K562 (cell line): ENCODE data around the gene WWP2. TPM values are rescaled to one million over a fixed set of nuclear protein-coding genes. Genes with fewer than 3 reads are reported as not detected.

Source experiments
- CAMTA2 ChIP-seq: fragments of 250-450 bp; sonication (Bioruptor Pico); conservative IDR thresholded peaks from 2 replicates; pipeline ENCODE4 v1.5.1; 2022
- CHCHD3 ChIP-seq: fragments of 250-450 bp; sonication (Bioruptor Pico); IDR thresholded peaks from 2 replicates; pipeline ENCODE4 v2.1.2; 2022; ENCODE audit warnings: mild to moderate bottlenecking
- E2F3 ChIP-seq: fragments of 250-450 bp; sonication (Bioruptor Pico); IDR thresholded peaks from 2 replicates; pipeline ENCODE4 v1.4.0; 2020; ENCODE audit warnings: mild to moderate bottlenecking
- ELF1 ChIP-seq: fragments of 200-800 bp; sonication (Bioruptor generic); IDR thresholded peaks from 2 replicates; pipeline ENCODE4 v1.6.1; 2016; ENCODE audit warnings: missing genetic modification characterization, missing compliant biosample characterization
- EP400 ChIP-seq: fragments of 450-650 bp; IDR thresholded peaks from 2 replicates; pipeline ENCODE4 v1.6.1; 2017; ENCODE audit warnings: antibody characterized with exemption, mild to moderate bottlenecking, moderate library complexity
- KAT8 ChIP-seq: fragments of 450-650 bp; IDR thresholded peaks from 2 replicates; pipeline ENCODE4 v1.6.1; 2016; ENCODE audit warnings: low read depth, mild to moderate bottlenecking
- KDM5B ChIP-seq: fragments of 200-600 bp; sonication (generic); IDR thresholded peaks from 2 replicates; pipeline ENCODE4 v1.6.1; 2012; ENCODE audit warnings: low read depth, mild to moderate bottlenecking, moderate library complexity, low read length, control low read depth, inconsistent platforms; ENCODE audit not compliant: insufficient replicate concordance
- MIER1 ChIP-seq: fragments of 450-650 bp; IDR thresholded peaks from 2 replicates; pipeline ENCODE4 v1.6.1; 2016; ENCODE audit warnings: antibody characterized with exemption, mild to moderate bottlenecking, low read depth
- PHF8 ChIP-seq: fragments of 200-600 bp; sonication (generic); IDR thresholded peaks from 2 replicates; pipeline ENCODE4 v1.6.1; 2012; ENCODE audit warnings: mixed run types, mild to moderate bottlenecking, inconsistent platforms, low read length, moderate library complexity, borderline replicate concordance
- RAD21 ChIP-seq, 2 experiments: fragments of 250-450 bp in 1 of 2; fragments of 450-650 bp in 1 of 2; sonication (Bioruptor Pico) in 1 of 2; formaldehyde crosslinking in 1 of 2; IDR thresholded peaks in 1 of 2; conservative IDR thresholded peaks in 1 of 2; 2 replicates each; pipeline versions ENCODE4 v1.4.0 to v1.8.0; 2020 to 2022; ENCODE audit warnings: mild to moderate bottlenecking in 2 of 2, moderate library complexity in 1 of 2
- RB1 ChIP-seq: fragments of 450-650 bp; IDR thresholded peaks from 2 replicates; pipeline ENCODE4 v1.6.1; 2017; ENCODE audit warnings: low read depth, mild to moderate bottlenecking
- RBFOX2 ChIP-seq: fragments of 200-400 bp; formaldehyde crosslinking; IDR thresholded peaks from 2 replicates; pipeline ENCODE4 v1.6.1; 2017; ENCODE audit warnings: low read depth, mild to moderate bottlenecking, low read length, moderate library complexity
- SIN3A ChIP-seq, 2 experiments: fragments of 150-350 bp in 1 of 2; IDR thresholded peaks; 2 replicates each; pipeline ENCODE4 v1.6.1; 2011 to 2016; ENCODE audit warnings: borderline replicate concordance in 2 of 2, low read depth in 2 of 2, low read length in 2 of 2, mild to moderate bottlenecking in 2 of 2, moderate library complexity in 2 of 2; ENCODE audit not compliant: control insufficient read depth in 1 of 2
- STAT5B ChIP-seq: fragments of 250-450 bp; sonication (Bioruptor Pico); IDR thresholded peaks from 2 replicates; pipeline ENCODE4 v1.8.0; 2021; ENCODE audit warnings: mild to moderate bottlenecking, inconsistent platforms
- ZC3H8 ChIP-seq: fragments of 450-650 bp; IDR thresholded peaks from 2 replicates; pipeline ENCODE4 v1.6.1; 2017
- ZNF124 ChIP-seq: sonication (generic); formaldehyde crosslinking; IDR thresholded peaks from 2 replicates; pipeline ENCODE4 v1.8.1; 2022; ENCODE audit warnings: missing genetic modification reagents
- polyA plus RNA-seq, 8 experiments: library from polyadenylated mRNA; depleted of rRNA in 4 of 8; stranded (reverse) in 5 of 8; unstranded in 3 of 8; fragments of >200 nt; fragmentation: Nextera tagmentation in 2 of 8; fragmentation: Illumina TruSeq in 1 of 8; extraction: Ambion mirVana in 2 of 8; extraction: Trizol in 1 of 8; gene quantifications; 2 replicates each; pipeline versions ENCODE4 v1.2.1 to v1.2.3, GENCODE V29; 2011 to 2014; ENCODE audit warnings: inconsistent platforms in 1 of 8, missing spikeins in 1 of 8
- total RNA-seq, 7 experiments: library from RNA; depleted of rRNA in 6 of 7; stranded (reverse); fragments of >200 nt in 6 of 7; fragmentation: Illumina TruSeq in 2 of 7; extraction: Trizol in 2 of 7; gene quantifications; 2 replicates each; pipeline versions ENCODE4 v1.2.1 to v1.2.3, GENCODE V29; 2011 to 2021; ENCODE audit warnings: low replicate concordance in 1 of 7
- TF ChIP-seq, protein P1 (sequence below): fragments of 450-650 bp; IDR thresholded peaks from 2 replicates; pipeline ENCODE4 v1.6.1; 2017; ENCODE audit warnings: antibody characterized with exemption
- TF ChIP-seq, protein P2 (sequence below): fragments of 450-650 bp; formaldehyde crosslinking; IDR thresholded peaks from 2 replicates; pipeline ENCODE4 v1.4.0; 2020; ENCODE audit warnings: mild to moderate bottlenecking, moderate library complexity
- TF ChIP-seq, protein P3 (sequence below): fragments of 450-650 bp; IDR thresholded peaks from 2 replicates; pipeline ENCODE4 v1.6.1; 2017; ENCODE audit warnings: antibody characterized with exemption, mild to moderate bottlenecking

Gene WWP2
- total and polyA plus RNA-seq, 9 of the 15 experiments (the other 6 are each of a cell fraction or from before 2014, with no cell fraction given), result 1.9 to 34.4 (median 14.6) TPM

DNA sequence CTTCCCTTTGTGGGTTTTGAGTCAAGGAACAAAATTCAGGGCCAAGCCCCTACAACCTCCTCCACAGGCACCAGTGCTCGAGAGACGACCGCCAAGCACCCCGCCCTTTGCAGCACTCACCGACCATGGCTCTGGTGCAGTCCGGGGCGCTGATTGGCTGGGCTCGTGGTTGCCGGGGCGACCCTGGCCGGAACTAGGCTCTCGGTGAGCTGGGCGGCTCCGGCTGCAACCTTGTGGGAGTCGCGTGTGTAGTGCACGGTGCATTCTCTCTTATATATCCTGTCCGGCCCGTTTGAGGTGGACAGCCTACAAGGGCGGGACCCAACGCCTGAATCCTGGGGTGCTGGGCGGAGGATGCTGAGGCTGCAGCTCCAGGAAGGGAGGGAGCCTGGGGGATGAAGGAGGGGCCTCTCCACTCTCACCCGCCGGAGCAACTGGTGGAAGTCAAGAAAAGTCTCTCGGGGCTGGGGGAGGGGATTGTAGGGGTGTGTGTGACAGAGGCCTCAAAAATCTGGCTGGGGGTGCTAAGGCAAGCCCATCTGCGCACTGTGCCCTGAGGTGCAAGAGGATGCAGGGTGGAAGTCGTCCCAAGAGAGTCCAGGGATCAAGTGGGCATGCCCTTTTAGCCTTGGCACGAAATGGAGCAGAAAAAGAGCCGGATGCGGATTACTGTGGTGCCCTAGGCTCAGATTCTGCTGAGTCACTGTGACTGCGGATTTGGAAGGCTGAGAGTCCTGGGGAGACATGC lies 35.6 kb upstream of the WWP2 start, which contains the start of gene NQO1 (continued):
- TF ChIP-seq RB1 (no peak; the same call in 1 of the 2 replicates), MIER1 (no peak), EP400 (peak; percentile 85), ZC3H8 (no peak), KDM5B (peak; percentile 92), PHF8 (peak; percentile 73; the same call in 1 of the 2 replicates), SIN3A (IDR thresholded peaks at IDR 0.05; ENCODE audit: borderline replicate concordance in 2 of 2, control insufficient read depth in 1 of 2, low read depth in 2 of 2, low read length in 2 of 2) (peak in 1 of 2 experiments; percentile 61; a peak in 2 of 4 replicates), STAT5B (no peak), KAT8 (no peak), CAMTA2 (CRISPR knock-in tag) (no peak), CHCHD3 (CRISPR knock-in tag) (no peak), ELF1 (tag) (0 out of 2 replicates have a peak, but pooled peaks have one; percentile 35), ZNF124 (no peak), RAD21 (CRISPR knock-in tag; conservative IDR thresholded peaks at IDR 0.05 in 1 of 2, IDR thresholded peaks at IDR 0.05 in 1 of 2) (no peak), RBFOX2 (peak; percentile 98), E2F3 (CRISPR knock-in tag) (no peak)
- TF ChIP-seq, protein P1, sequence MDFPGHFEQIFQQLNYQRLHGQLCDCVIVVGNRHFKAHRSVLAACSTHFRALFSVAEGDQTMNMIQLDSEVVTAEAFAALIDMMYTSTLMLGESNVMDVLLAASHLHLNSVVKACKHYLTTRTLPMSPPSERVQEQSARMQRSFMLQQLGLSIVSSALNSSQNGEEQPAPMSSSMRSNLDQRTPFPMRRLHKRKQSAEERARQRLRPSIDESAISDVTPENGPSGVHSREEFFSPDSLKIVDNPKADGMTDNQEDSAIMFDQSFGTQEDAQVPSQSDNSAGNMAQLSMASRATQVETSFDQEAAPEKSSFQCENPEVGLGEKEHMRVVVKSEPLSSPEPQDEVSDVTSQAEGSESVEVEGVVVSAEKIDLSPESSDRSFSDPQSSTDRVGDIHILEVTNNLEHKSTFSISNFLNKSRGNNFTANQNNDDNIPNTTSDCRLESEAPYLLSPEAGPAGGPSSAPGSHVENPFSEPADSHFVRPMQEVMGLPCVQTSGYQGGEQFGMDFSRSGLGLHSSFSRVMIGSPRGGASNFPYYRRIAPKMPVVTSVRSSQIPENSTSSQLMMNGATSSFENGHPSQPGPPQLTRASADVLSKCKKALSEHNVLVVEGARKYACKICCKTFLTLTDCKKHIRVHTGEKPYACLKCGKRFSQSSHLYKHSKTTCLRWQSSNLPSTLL, result no peak
- TF ChIP-seq, protein P2, sequence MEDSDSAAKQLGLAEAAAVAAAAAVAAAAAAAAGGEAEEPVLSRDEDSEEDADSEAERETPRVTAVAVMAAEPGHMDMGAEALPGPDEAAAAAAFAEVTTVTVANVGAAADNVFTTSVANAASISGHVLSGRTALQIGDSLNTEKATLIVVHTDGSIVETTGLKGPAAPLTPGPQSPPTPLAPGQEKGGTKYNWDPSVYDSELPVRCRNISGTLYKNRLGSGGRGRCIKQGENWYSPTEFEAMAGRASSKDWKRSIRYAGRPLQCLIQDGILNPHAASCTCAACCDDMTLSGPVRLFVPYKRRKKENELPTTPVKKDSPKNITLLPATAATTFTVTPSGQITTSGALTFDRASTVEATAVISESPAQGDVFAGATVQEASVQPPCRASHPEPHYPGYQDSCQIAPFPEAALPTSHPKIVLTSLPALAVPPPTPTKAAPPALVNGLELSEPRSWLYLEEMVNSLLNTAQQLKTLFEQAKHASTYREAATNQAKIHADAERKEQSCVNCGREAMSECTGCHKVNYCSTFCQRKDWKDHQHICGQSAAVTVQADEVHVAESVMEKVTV, result no peak
- TF ChIP-seq, protein P3, sequence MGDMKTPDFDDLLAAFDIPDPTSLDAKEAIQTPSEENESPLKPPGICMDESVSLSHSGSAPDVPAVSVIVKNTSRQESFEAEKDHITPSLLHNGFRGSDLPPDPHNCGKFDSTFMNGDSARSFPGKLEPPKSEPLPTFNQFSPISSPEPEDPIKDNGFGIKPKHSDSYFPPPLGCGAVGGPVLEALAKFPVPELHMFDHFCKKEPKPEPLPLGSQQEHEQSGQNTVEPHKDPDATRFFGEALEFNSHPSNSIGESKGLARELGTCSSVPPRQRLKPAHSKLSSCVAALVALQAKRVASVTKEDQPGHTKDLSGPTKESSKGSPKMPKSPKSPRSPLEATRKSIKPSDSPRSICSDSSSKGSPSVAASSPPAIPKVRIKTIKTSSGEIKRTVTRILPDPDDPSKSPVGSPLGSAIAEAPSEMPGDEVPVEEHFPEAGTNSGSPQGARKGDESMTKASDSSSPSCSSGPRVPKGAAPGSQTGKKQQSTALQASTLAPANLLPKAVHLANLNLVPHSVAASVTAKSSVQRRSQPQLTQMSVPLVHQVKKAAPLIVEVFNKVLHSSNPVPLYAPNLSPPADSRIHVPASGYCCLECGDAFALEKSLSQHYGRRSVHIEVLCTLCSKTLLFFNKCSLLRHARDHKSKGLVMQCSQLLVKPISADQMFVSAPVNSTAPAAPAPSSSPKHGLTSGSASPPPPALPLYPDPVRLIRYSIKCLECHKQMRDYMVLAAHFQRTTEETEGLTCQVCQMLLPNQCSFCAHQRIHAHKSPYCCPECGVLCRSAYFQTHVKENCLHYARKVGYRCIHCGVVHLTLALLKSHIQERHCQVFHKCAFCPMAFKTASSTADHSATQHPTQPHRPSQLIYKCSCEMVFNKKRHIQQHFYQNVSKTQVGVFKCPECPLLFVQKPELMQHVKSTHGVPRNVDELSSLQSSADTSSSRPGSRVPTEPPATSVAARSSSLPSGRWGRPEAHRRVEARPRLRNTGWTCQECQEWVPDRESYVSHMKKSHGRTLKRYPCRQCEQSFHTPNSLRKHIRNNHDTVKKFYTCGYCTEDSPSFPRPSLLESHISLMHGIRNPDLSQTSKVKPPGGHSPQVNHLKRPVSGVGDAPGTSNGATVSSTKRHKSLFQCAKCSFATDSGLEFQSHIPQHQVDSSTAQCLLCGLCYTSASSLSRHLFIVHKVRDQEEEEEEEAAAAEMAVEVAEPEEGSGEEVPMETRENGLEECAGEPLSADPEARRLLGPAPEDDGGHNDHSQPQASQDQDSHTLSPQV, result peak; percentile 24; the same call in 1 of the 2 replicates
